Uterus (tissue), 2 donors: ENCODE data around the gene ADCY7.

Experiments used
- CTCF ChIP-seq, 4 experiments: fragments of 200-600 bp in 2 of 4; fragments of 450-650 bp in 2 of 4; sonication (generic) in 2 of 4; IDR thresholded peaks; one replicate each; pipeline ENCODE4 v1.5.1; 2016 to 2019; ENCODE audit warnings: antibody characterized with exemption in 4 of 4, mild to moderate bottlenecking in 2 of 4, moderate library complexity in 1 of 4
- POLR2A ChIP-seq, 2 donors: fragments of 450-650 bp; IDR thresholded peaks; one replicate each; pipeline ENCODE4 v1.6.1; 2016; ENCODE audit warnings: antibody characterized with exemption in 2 of 2, mild to moderate bottlenecking in 1 of 2, moderate library complexity in 1 of 2

- TF ChIP-seq CTCF (IDR thresholded peaks at IDR 0.05) (no peak), POLR2A (IDR thresholded peaks at IDR 0.05) (no peak)
Measured at GRCh38 chr16:50265716-50266336, 525 bp upstream of the ADCY7 start.
